Effector CD4-positive, alpha-beta T cell (primary cell): ENCODE measurements around the gene SLC1A2.
A peak's percentile ranks its signal among the peaks of the same experiment; 100 is the strongest.
"Not testable (repeated sequence)": the region's sequence is repeated elsewhere in the genome, so short reads cannot be mapped to it uniquely, and the experiment has no call there.

ENCODE experiments used
- DNase-seq: peaks from one replicate; pipeline ENCODE4 v3.0.0-alpha.2; 2020

Gene SLC1A2

GRCh38 chr11:35238882-35239281 lies 180.5 kb downstream of the SLC1A2 start:
- no peak for DNase-seq

- peak; percentile 36 for DNase-seq
Measured at GRCh38 chr11:35237860-35238715, 181.3 kb downstream of the SLC1A2 start.

GRCh38 chr11:35237351-35237750 lies 182.0 kb downstream of the SLC1A2 start:
- DNase-seq: no peak

GRCh38 chr11:35236667-35237003 lies 182.7 kb downstream of the SLC1A2 start:
- no peak for DNase-seq

GRCh38 chr11:35235936-35236666 lies 183.3 kb downstream of the SLC1A2 start:
- peak; percentile 56 for DNase-seq

GRCh38 chr11:35235498-35235897 lies 183.9 kb downstream of the SLC1A2 start:
- DNase-seq: no peak

- no peak for DNase-seq
Measured at GRCh38 chr11:35235157-35235468, 184.2 kb downstream of the SLC1A2 start.

GRCh38 chr11:35234460-35235156 lies 184.8 kb downstream of the SLC1A2 start:
- DNase-seq: no peak

- DNase-seq: no peak
Measured at GRCh38 chr11:35233518-35233917, 185.8 kb downstream of the SLC1A2 start.

GRCh38 chr11:35232891-35233330 lies 186.4 kb downstream of the SLC1A2 start:
- no peak for DNase-seq

- DNase-seq: no peak
Measured at GRCh38 chr11:35231076-35231860, 188.1 kb downstream of the SLC1A2 start.

- no peak for DNase-seq
Measured at GRCh38 chr11:35230388-35230787, 189.0 kb downstream of the SLC1A2 start.

GRCh38 chr11:35228328-35228725 lies 191.0 kb downstream of the SLC1A2 start:
- DNase-seq: no peak

- no peak for DNase-seq
Measured at GRCh38 chr11:35227576-35228327, 191.6 kb downstream of the SLC1A2 start.

- not testable (repeated sequence) for DNase-seq
Measured at GRCh38 chr11:35226756-35227155, 192.6 kb downstream of the SLC1A2 start.

GRCh38 chr11:35225946-35226520 lies 193.3 kb downstream of the SLC1A2 start:
- DNase-seq: no peak

- no peak for DNase-seq
Measured at GRCh38 chr11:35223991-35224390, 195.4 kb downstream of the SLC1A2 start.

- no peak for DNase-seq
Measured at GRCh38 chr11:35223371-35223796, 196.0 kb downstream of the SLC1A2 start.

- no peak for DNase-seq
Measured at GRCh38 chr11:35218956-35219355, 200.4 kb downstream of the SLC1A2 start.

- peak; percentile 55 for DNase-seq
Measured at GRCh38 chr11:35216962-35217678, 202.2 kb downstream of the SLC1A2 start.

- no peak for DNase-seq
Measured at GRCh38 chr11:35215945-35216344, 203.4 kb downstream of the SLC1A2 start.
